Tibial artery (tissue), 4 donors: ENCODE results near the gene KCNK3.
A peak's percentile ranks its signal among the peaks of the same experiment; 100 is the strongest.

Experiments used
- DNase-seq, 2 donors: peaks; one replicate each; pipeline ENCODE4 v3.0.0-alpha.2; 2019
- H3K27ac ChIP-seq, 2 donors: fragments of 200-600 bp; sonication (generic) in 1 of 2; 1 replicate in 1 of 2; 2 replicates in 1 of 2; pipeline ENCODE4 v1.5.1; 2018 to 2019; ENCODE audit warnings: mild to moderate bottlenecking in 1 of 2
- H3K27me3 ChIP-seq, 2 donors: fragments of 200-600 bp; sonication (generic) in 1 of 2; one replicate each; pipeline versions ENCODE4 v1.5.1 to v1.6.0; 2016 to 2019
- H3K36me3 ChIP-seq, 3 donors: fragments of 200-600 bp; sonication (generic) in 2 of 3; one replicate each; pipeline ENCODE4 v1.5.1; 2016 to 2019; ENCODE audit warnings: mild to moderate bottlenecking in 2 of 3
- H3K4me1 ChIP-seq, 4 donors: fragments of 200-600 bp; sonication (generic) in 2 of 4; 1 replicate in 3 of 4; 2 replicates in 1 of 4; pipeline ENCODE4 v1.5.1; 2016 to 2019
- H3K4me3 ChIP-seq, 2 donors: fragments of 200-600 bp; sonication (generic) in 1 of 2; 1 replicate in 1 of 2; 2 replicates in 1 of 2; pipeline ENCODE4 v1.5.1; 2018 to 2019; ENCODE audit warnings: mild to moderate bottlenecking in 2 of 2
- H3K9me3 ChIP-seq, 3 donors: fragments of 200-600 bp; sonication (generic) in 1 of 3; one replicate each; pipeline ENCODE4 v1.5.1; 2016 to 2019
- intact Hi-C: fragments of 100-400 bp; cut with DNase I; formaldehyde crosslinking; loops from one replicate; pipeline ENCODE4 v1.15.0; 2023; ENCODE audit warnings: low total_unique reads
- TF ChIP-seq, protein P1 (sequence below), 2 experiments: fragments of 200-600 bp in 1 of 2; fragments of 450-650 bp in 1 of 2; IDR thresholded peaks; one replicate each; pipeline ENCODE4 v1.5.1; 2017 to 2019; ENCODE audit warnings: antibody characterized with exemption in 2 of 2, mild to moderate bottlenecking in 1 of 2, moderate library complexity in 1 of 2

Gene KCNK3

DNA sequence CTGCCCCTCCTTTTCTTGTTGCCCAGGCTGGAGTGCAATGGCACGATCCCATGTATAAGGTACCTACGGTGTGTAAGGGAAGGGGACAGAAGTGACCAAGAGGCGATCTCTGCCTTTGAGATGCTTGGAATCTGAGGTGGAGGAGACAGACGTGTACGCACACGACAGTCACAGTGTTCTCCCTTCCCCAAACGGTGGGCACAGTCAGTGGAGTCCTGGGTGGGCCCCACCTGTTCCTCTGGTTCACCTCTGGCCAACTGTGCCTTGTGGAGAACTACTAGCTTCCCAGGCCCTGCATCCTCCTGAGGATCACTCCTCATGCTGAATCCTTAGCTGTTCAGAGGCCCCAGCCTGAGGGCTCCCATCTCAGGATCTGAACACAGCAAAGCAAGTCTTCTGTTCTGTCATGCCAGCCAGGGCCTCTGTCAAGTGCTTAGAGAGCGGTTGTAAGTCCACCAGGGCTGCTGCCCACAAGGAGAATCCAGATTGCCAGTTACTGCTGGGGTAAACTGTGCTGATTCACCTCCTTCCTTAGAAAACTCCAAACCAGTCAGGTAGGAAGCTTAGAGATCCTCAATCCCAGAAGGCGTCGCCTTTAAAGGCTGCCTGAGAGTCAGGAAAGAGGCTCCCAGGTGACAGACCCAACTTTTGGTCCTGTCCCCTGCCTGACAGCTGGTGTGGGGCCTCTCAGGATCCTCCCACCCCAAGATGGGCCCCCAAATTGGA is 73.1 kb downstream of the KCNK3 start:
- H3K9me3 ChIP-seq, result no peaks in the 10 kb centered on the region
- H3K27ac ChIP-seq, result peak overlapping the region; percentile 88 to 93
- peaks cover 0 to 6% (median 0%) of the 10 kb centered on the region in 3 donors for H3K36me3 ChIP-seq
- H3K27me3 ChIP-seq, result no peaks in the 10 kb centered on the region
- peak overlapping the region; percentile 72 to 85 for H3K4me3 ChIP-seq
- intact Hi-C loops, result no loop called here
- DNase-seq, result no peak
- peaks cover 0 to 65% (median 46%) of the 10 kb centered on the region in 4 donors for H3K4me1 ChIP-seq
- TF ChIP-seq, protein P1, sequence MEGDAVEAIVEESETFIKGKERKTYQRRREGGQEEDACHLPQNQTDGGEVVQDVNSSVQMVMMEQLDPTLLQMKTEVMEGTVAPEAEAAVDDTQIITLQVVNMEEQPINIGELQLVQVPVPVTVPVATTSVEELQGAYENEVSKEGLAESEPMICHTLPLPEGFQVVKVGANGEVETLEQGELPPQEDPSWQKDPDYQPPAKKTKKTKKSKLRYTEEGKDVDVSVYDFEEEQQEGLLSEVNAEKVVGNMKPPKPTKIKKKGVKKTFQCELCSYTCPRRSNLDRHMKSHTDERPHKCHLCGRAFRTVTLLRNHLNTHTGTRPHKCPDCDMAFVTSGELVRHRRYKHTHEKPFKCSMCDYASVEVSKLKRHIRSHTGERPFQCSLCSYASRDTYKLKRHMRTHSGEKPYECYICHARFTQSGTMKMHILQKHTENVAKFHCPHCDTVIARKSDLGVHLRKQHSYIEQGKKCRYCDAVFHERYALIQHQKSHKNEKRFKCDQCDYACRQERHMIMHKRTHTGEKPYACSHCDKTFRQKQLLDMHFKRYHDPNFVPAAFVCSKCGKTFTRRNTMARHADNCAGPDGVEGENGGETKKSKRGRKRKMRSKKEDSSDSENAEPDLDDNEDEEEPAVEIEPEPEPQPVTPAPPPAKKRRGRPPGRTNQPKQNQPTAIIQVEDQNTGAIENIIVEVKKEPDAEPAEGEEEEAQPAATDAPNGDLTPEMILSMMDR (IDR thresholded peaks at IDR 0.05), result no peak

DNA sequence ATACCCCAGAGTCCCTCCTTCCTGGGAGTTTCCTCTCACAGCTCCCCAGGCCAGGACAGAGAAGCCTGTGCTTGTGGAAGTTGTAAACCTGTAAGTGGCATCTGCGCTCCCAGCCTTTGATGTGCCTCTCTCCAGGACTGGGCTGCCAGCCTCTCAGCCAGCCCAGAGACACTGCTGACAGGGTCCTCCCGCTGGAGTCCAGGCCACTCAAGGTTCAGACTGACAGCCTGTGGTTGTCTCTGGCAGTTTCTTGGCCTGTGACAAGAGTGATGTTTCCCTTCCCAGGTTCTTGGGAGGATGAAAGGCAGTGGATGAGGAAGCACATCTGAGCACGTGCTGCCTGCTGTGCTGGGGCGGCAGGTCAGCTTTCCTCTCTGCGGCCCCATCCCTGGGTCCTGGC is 74.6 kb downstream of the KCNK3 start:
- H3K27me3 ChIP-seq, result no peaks in the 10 kb centered on the region
- TF ChIP-seq, protein P1 (IDR thresholded peaks at IDR 0.05), result no peak
- peaks cover 0 to 80% (median 61%) of the 10 kb centered on the region in 4 donors for H3K4me1 ChIP-seq
- no peak overlapping the region for H3K4me3 ChIP-seq
- peak overlapping the region in 1 of 2 donors; percentile 18 for H3K27ac ChIP-seq
- no peak for DNase-seq
- H3K9me3 ChIP-seq, result no peaks in the 10 kb centered on the region
- intact Hi-C loops, result no loop called here
- H3K36me3 ChIP-seq, result peaks cover 0 to 6% (median 0%) of the 10 kb centered on the region in 3 donors

DNA sequence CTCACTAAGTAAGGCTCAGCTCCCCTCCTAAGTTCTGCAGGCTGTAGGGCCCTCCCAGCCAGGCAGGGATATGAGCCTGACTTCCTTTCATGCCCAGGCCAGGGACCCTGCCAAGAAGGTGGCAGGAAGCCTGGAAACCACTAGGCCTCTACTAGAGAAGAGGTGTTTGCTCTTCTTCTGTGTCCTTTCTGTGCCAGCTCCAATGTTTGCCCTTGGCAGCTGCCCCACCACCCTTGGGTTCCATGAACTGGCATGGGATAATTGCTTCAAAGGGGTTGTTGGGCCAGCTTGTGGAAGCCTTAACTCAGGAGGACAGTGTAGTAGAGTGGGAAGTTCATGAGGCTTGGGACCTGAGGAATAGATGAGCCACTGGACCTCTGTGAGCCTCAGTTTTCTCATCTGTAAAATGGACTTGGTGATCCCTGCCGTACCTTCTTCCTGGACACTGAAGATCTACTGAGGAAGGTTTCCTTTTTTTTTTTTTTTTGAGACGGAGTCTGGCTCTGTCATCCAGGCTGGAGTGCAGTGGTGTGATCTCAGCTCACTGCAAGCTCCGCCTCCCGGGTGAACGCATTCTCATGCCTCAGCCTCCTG is 75.5 kb downstream of the KCNK3 start:
- H3K27me3 ChIP-seq, result no peaks in the 10 kb centered on the region
- peaks cover 0 to 89% (median 69%) of the 10 kb centered on the region in 4 donors for H3K4me1 ChIP-seq
- TF ChIP-seq, protein P1 (IDR thresholded peaks at IDR 0.05), result no peak
- H3K36me3 ChIP-seq, result peaks cover 0 to 6% (median 0%) of the 10 kb centered on the region in 3 donors
- no peak overlapping the region for H3K4me3 ChIP-seq
- DNase-seq, result no peak
- peak overlapping the region in 1 of 2 donors; percentile 79 for H3K27ac ChIP-seq
- no peaks in the 10 kb centered on the region for H3K9me3 ChIP-seq
- intact Hi-C loops, result no loop called here

DNA sequence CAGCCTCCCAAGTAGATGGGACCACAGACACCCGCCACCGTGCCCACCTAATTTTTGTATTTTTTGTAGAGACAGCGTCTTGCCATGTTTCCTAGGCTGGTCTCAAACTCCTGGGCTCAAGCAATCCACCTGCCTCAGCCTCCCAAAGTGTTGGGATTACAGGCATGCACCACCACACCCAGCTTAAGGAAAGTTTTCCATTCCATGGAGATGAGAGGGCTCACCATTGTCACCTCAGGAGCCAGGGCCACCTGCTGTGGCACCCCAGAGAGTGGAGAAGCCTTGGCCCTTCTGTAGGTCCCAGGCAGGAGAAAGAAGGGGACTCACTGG is 76.2 kb downstream of the KCNK3 start:
- no peak for DNase-seq
- peaks cover 0 to 85% (median 67%) of the 10 kb centered on the region in 4 donors for H3K4me1 ChIP-seq
- intact Hi-C loops, result no loop called here
- no peaks in the 10 kb centered on the region for H3K9me3 ChIP-seq
- TF ChIP-seq, protein P1 (IDR thresholded peaks at IDR 0.05), result no peak
- H3K4me3 ChIP-seq, result no peak overlapping the region
- H3K27me3 ChIP-seq, result no peaks in the 10 kb centered on the region
- H3K27ac ChIP-seq, result peak overlapping the region; percentile 79 to 82
- peaks cover 0 to 7% (median 0%) of the 10 kb centered on the region in 3 donors for H3K36me3 ChIP-seq

DNA sequence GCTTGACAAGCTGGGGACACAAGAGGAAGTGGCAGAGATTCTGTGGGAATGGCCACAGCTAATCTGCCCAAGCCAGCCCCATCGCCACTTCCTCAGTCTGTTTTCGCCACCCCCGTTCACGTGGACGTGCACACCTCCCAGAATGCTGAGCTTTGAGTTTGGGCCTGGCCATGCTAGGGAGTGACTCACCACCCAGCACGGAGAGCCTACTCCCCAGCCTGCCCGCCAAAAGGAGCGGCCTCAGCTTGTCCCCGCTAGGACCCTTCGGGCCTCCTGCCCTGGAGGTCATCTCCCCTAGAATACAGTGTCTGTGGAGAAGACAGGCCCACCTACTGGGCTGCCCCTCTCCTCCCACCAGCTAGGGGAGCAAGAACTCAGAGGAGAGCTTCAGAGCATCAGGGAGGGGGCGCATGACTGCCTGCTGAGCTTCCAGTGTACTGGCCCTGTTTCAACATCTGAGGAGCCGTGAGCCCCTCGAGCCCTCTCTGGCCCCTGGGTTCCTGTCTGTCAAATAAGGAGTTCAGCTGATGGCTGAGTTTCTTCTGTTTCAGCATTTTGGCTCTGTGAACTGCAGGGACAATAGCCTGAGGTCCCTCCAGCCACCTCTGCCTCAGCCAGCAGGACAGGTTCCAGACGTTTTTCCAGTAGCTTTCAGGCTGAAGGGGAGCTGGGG is 76.7 kb downstream of the KCNK3 start:
- peak overlapping the region; percentile 79 to 82 for H3K27ac ChIP-seq
- intact Hi-C loops, result no loop called here
- peaks cover 0 to 84% (median 67%) of the 10 kb centered on the region in 4 donors for H3K4me1 ChIP-seq
- no peaks in the 10 kb centered on the region for H3K27me3 ChIP-seq
- H3K36me3 ChIP-seq, result peaks cover under 1 to 12% (median 5%) of the 10 kb centered on the region in 3 donors
- H3K9me3 ChIP-seq, result no peaks in the 10 kb centered on the region
- TF ChIP-seq, protein P1 (IDR thresholded peaks at IDR 0.05), result no peak
- DNase-seq, result peak; percentile 92 to 95
- H3K4me3 ChIP-seq, result no peak overlapping the region
